Fibroblast of mammary gland (primary cell): ENCODE data around the gene VSIG8.

Experiments
- DNase-seq: peaks from one replicate; pipeline ENCODE4 v3.0.0-alpha.2; 2010; ENCODE audit warnings: low read depth
- H3K4me3 ChIP-seq: 2 replicates; pipeline ENCODE4 v1.5.1; 2011; ENCODE audit warnings: low read depth, mild to moderate bottlenecking, low read length, moderate library complexity; ENCODE audit not compliant: control insufficient read depth
- CTCF ChIP-seq: conservative IDR thresholded peaks from 2 replicates; pipeline ENCODE4 v1.5.1; 2011; ENCODE audit warnings: low read depth, low read length, inconsistent platforms; ENCODE audit not compliant: control insufficient read depth, insufficient read depth

VSIG8 gene

GRCh38 chr1:159823406-159823805 is 39.1 kb downstream of the VSIG8 start:
- no peak for TF ChIP-seq CTCF
- no peak overlapping the region for H3K4me3 ChIP-seq
- no peak for DNase-seq

GRCh38 chr1:159821171-159821867 is 41.1 kb downstream of the VSIG8 start:
- H3K4me3 ChIP-seq = no peak overlapping the region
- no peak for DNase-seq
- no peak for TF ChIP-seq CTCF

GRCh38 chr1:159817276-159818041 is 45.0 kb downstream of the VSIG8 start:
- peak; percentile 63 for DNase-seq
- no peak for TF ChIP-seq CTCF
- H3K4me3 ChIP-seq = no peak overlapping the region

- no peak overlapping the region for H3K4me3 ChIP-seq
- no peak for TF ChIP-seq CTCF
- no peak for DNase-seq
These were observed 46.5 kb downstream of the VSIG8 start for GRCh38 chr1:159815926-159816325.

GRCh38 chr1:159804924-159805323 is 57.5 kb downstream of the VSIG8 start:
- TF ChIP-seq CTCF = no peak
- DNase-seq = peak; percentile 70
- no peak overlapping the region for H3K4me3 ChIP-seq
